ENCODE results near the gene SEC62. TPM values are rescaled to one million over a fixed set of nuclear protein-coding genes. Genes with fewer than 3 reads are reported as not detected.

SEC62 gene
- total RNA-seq, 1 donor from 2014 or later, result 113 TPM

DNA sequence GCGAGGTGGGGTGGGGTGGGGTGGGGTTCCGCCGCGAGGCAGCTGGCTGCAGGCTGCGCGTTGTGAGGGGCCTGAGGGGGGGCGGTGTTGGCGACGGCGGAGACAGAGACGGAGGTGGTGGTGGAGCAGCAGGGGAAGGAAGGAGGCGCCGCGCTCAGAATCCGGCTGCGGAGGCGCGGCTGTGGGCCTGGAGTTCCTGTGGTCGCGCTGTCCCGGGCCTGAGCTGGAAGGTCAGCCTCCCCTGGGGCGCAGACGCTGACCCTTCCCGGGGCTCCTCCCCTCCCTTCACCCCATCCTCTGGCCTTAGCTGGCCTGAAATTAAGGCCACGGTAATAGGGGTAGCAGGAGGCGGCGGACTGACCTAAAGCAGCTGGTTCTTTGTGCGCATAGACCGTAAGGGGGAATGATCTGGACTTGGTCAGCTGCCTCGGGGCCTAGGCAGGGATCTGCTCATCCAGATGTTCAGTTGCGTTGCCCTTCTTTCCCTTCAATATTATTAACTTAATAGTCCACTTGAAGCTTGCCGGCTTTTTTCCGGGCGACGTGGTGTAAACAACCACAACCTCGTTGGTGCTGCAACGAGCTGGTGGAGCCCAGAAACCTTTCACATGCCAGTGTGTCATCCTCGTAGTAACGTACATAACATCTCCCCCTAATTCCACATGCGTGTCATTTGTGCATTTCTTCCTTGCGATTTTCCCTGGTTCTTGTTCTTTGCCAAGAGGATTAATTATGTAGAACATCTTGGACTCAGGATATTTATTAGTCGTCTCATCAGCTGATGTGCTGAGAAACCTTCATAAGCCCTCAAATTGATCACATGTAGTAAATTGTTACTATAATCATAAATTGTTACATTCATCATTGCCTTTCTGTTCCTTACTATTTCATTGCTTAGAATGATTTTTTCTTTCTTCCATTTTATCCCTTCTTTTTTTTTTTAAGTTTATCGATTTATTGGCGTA is 626 bp downstream of the SEC62 start:
- TF ChIP-seq, protein P1, sequence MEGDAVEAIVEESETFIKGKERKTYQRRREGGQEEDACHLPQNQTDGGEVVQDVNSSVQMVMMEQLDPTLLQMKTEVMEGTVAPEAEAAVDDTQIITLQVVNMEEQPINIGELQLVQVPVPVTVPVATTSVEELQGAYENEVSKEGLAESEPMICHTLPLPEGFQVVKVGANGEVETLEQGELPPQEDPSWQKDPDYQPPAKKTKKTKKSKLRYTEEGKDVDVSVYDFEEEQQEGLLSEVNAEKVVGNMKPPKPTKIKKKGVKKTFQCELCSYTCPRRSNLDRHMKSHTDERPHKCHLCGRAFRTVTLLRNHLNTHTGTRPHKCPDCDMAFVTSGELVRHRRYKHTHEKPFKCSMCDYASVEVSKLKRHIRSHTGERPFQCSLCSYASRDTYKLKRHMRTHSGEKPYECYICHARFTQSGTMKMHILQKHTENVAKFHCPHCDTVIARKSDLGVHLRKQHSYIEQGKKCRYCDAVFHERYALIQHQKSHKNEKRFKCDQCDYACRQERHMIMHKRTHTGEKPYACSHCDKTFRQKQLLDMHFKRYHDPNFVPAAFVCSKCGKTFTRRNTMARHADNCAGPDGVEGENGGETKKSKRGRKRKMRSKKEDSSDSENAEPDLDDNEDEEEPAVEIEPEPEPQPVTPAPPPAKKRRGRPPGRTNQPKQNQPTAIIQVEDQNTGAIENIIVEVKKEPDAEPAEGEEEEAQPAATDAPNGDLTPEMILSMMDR (IDR thresholded peaks at IDR 0.05), result no peak
- H3K4me1 Mint-ChIP-seq (ENCODE audit: unreplicated experiment), result peaks cover 41% of the 10 kb centered on the region
- H3K27me3 Mint-ChIP-seq (ENCODE audit: unreplicated experiment), result peaks cover 10% of the 10 kb centered on the region
- H3K4me3 Mint-ChIP-seq (ENCODE audit: unreplicated experiment), result peak overlapping the region; percentile 93
- peaks cover 5% of the 10 kb centered on the region for H3K9me3 Mint-ChIP-seq (ENCODE audit: unreplicated experiment)
- peak; percentile 85 for DNase-seq (ENCODE audit: extremely low spot score, unreplicated experiment)
- peak overlapping the region; percentile 97 for H3K27ac Mint-ChIP-seq (ENCODE audit: unreplicated experiment)
- H3K36me3 Mint-ChIP-seq (ENCODE audit: unreplicated experiment), result peaks cover 2% of the 10 kb centered on the region

DNA sequence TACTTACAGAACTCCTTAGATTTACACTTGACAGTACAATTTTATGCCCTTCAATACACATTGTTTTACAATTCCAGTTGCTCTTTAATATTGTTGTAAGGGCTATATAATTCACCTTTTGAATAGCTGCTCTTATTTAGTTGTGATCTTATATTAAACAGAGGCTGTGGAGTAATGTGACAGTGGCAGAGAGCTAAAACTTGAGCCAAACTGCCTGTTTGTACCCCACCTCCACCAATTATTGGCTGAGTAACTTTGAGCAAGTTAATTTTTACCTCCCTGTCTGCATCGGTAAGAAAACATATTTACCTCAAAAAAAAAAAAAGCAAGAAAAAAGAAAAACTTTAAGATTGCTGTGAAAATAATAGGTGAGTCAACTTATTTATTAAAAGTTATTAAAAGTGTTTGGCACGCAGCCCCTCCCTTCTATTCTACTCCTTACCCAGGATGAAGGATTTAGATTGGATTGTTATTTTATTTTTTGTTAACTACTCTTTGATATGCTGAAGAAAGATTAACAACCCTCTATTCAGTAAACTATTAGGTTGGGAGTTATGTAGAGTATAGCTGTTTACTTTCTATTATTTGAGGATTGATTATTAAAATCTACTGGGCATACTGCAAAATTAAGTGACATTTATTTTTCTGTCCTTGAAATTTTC is 1.7 kb downstream of the SEC62 start:
- Mint-ChIP-seq H3K36me3 (ENCODE audit: unreplicated experiment) (peaks cover 4% of the 10 kb centered on the region), H3K4me3 (ENCODE audit: unreplicated experiment) (peak overlapping the region; percentile 93), H3K9me3 (ENCODE audit: unreplicated experiment) (peaks cover 5% of the 10 kb centered on the region), H3K27ac (ENCODE audit: unreplicated experiment) (no peak overlapping the region), H3K4me1 (ENCODE audit: unreplicated experiment) (peaks cover 44% of the 10 kb centered on the region), H3K27me3 (ENCODE audit: unreplicated experiment) (peaks cover 4% of the 10 kb centered on the region)
- no peak for DNase-seq (ENCODE audit: extremely low spot score, unreplicated experiment)
- TF ChIP-seq, protein P1 (IDR thresholded peaks at IDR 0.05), result no peak

DNA sequence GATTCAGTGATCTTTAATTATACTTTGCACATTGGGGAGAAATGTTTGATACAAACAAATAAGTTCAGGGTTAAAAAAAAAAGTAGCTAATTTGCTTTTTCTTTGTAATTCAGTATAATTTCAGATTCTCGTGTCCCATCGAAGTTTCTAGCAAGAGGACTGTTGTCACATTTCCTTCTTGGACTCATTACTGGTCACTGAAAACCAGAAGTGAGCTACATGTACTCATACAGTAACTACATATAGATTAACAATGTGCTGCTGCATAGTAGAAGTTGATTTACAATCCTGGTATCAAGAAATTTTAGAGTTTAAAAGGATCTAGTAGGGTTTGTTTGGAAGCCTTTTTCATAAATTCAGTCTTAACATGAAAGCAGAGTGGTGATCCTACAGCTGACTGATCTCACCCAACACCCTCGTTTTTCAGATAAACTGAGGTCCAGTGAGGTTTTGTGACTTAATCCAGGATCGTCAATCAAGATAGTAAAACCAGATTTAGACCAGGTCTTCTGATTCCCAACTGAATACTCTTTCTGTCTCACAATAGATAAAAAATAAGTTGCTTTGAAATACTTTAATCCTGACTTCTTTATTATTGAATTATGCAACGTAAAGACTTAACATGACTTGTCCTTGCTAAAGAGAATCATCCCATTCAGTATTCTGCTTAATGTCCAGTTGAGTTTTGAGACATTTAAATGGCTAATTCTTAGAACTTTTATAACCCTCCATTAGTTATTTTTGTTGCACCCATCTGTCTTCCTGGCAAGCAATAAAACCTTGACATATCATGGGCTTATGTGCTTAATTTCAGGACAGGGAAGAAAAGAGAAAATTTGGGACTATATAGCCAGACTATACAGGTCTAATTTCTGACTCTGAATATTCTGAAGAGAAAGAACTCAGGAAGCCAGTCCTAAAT is 2.8 kb downstream of the SEC62 start:
- TF ChIP-seq, protein P1 (IDR thresholded peaks at IDR 0.05), result no peak
- Mint-ChIP-seq H3K27ac (ENCODE audit: unreplicated experiment) (no peak overlapping the region), H3K4me1 (ENCODE audit: unreplicated experiment) (peaks cover 44% of the 10 kb centered on the region), H3K9me3 (ENCODE audit: unreplicated experiment) (peaks cover 3% of the 10 kb centered on the region), H3K27me3 (ENCODE audit: unreplicated experiment) (peaks cover 2% of the 10 kb centered on the region), H3K36me3 (ENCODE audit: unreplicated experiment) (peaks cover 4% of the 10 kb centered on the region), H3K4me3 (ENCODE audit: unreplicated experiment) (no peak overlapping the region)
- DNase-seq (ENCODE audit: extremely low spot score, unreplicated experiment), result no peak

DNA sequence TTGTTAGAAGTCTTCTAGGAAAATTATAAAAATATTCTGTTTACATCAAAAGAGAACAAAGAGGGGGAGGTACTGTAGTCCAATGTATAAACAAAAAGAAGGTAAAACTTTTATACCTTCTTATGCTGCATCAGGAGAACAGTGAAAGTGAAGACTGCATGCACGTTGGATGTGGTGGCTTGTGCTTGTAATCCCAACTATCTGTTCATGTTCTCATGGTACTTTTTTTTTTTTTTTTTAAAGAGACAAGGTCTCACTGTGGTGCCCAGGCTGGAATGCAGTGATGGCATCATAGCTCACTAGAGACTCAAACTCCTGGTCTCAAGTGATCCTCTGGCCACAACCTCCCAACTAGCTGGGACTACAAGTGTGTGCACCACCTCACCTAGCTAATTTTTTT is 4.2 kb downstream of the SEC62 start:
- no peak overlapping the region for H3K27ac Mint-ChIP-seq (ENCODE audit: unreplicated experiment)
- DNase-seq (ENCODE audit: extremely low spot score, unreplicated experiment), result no peak
- no peaks in the 10 kb centered on the region for H3K27me3 Mint-ChIP-seq (ENCODE audit: unreplicated experiment)
- H3K9me3 Mint-ChIP-seq (ENCODE audit: unreplicated experiment), result no peaks in the 10 kb centered on the region
- no peak overlapping the region for H3K4me3 Mint-ChIP-seq (ENCODE audit: unreplicated experiment)
- H3K36me3 Mint-ChIP-seq (ENCODE audit: unreplicated experiment), result peaks cover 4% of the 10 kb centered on the region
- TF ChIP-seq, protein P1 (IDR thresholded peaks at IDR 0.05), result no peak
- H3K4me1 Mint-ChIP-seq (ENCODE audit: unreplicated experiment), result peaks cover 43% of the 10 kb centered on the region
